GF-D8 (cell line): ENCODE results near the gene DIP2B.

Experiments
- DNase-seq: peaks from one replicate; lab custom pipeline; 2025; lab: John Stamatoyannopoulos, UW

Gene DIP2B

DNA sequence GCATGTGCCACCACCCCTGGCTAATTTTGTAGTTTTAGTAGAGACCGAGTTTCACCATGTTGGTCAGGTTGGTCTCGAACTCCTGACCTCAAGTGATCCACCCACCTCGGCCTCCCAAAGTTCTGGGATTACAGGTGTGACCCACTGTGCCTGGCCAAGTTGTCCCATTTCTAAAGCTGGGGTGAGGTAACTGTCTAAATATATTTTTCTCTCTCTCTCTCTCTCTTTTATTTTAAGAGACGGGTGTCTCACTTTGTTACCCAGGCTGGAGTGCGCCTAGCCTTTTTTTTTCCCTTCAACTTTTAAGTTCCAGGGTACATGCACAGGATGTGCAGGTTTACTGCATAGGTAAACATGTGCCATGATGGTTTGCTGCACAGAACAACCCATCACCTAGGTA is 267.7 kb downstream of the DIP2B start:
- DNase-seq, result no peak

DNA sequence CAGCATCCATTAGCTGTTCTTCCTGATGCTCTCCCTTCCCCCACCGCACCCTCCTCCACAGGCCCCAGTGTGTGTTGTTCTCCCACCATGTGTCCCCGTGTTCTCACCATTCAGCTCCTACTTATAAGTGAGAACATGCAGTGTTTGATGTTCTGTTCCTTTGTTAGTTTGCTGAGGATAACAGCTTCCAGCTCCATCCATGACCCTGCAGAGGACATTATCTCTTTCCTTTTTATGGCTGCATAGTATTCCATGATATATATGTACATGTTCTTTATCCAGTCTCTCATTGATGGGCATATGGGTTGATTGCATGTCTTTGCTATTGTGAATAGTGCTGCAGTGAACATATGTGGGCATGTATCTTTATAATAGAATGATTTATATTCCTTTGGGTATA is 268.1 kb downstream of the DIP2B start:
- no peak for DNase-seq

DNA sequence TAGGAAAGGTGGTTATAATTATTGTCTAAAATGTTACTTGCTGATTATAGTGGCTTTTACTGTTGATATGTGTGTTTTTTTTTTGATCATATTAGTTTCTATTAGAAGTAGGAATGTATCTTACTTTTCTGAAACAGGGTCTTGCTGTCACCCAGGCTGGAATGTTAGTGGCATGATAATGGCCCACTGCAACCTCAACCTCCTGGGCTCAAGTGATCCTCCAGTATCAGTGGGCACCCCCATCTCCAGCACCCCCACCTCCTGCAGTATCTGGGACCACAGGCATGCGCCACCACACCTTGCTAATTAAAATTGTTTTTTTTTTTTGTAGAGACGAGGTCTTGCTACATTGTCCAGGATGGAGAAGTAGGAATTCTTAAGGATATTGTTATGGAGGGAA is 270.5 kb downstream of the DIP2B start:
- DNase-seq, result no peak

DNA sequence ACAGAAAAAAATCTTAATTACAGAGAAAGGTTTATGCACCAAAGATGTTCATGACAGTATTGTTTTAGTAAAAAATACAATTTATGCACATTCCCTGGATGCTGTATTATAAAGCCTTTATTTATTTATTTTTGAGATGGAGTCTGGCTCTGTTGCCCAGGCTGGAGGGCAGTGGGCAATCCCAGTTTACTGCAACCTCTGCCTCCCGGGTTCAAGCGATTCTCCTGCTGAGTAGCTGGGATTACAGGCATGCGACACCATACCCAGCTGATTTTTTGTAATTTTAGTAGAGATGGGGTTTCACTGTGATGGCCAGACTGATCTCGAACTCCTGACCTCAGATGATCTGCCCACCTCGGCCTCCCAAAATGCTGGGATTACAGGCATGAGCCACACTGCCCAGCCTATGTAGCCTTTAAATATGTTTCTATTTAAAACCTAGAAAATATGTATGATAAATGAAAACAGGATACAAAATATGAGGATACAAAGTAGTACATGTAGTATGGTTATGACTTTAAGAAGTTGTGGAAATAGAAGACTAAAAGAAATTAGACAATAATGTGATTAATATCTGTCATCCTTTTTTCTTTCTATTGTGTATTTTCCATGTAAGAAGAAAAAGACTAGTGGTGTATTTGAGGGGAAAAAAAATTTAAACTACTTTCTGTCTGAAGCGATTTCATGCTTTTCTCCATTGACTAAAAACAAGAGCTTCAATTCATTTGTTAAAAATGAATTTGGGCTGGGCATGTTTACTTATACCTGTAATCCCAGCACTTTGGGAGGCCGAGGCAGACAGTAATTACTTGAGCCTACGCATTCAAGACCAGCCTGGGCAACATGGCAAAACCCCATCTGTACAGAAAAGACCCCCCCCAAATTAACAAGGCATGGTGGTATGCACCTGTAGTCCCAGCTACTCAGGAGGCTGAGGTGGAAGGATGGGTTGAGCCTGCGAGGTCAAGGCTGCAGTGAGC is 272.3 kb downstream of the DIP2B start:
- DNase-seq, result no peak

DNA sequence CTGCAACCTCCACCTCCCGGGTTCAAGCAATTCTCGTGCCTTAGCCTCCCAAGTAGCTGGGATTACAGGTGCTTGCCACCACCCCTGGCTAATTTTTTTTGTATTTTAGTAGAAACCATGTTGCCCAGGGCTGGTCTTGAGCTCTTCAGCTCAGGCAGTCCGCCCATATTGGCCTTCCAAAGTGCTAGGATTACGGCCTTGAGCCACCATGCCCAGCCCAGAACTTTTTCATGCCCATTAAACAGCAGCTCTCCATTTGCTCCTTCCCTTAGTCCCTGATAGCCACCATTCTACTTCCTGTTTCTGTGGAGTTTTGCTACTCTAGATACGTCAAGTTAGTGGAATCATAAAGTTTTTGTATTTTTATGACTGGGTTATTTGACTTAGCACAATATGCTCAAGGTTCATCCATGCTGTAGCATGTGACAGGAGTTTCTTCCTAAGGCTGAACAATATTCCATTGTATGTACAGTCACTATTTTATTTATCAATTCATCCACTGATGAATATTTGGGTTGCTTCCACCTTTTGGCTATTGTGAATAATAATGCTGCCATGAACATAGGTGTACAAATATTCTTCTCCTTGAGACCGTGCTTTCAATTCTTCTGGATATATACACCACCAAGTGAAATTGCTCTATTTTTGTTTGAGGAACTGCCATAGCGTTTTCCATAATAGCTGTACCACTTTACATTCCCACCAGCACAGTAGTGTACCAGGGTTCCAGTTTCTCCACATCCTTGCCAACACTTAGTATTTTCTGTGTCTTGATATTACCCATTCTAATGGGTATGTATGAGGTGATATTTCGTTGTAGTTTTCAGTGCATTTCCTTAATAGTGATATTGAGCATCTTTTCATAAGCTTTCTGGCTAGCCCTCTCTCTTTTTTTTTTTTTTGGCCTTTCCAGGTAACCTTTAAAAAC is 274.1 kb downstream of the DIP2B start:
- no peak for DNase-seq

DNA sequence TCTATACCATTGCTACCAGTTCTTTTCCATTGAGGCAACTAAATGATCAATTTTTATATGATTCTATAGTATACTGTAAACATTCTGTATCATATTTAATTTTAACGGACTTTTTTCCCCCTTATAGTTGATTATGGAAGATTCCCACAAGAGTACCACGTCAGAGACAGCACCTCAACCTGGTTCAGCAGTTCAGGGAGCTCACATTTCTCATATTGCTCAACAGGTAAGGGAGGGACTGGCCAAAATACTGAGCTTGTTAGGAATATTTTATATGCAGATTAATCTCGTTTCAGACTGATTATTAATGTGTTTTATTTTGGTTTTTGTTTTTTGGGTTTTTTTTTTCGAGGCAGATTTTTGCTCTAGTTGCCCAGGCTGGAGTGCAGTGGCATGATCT is 275.2 kb downstream of the DIP2B start:
- no peak for DNase-seq

DNA sequence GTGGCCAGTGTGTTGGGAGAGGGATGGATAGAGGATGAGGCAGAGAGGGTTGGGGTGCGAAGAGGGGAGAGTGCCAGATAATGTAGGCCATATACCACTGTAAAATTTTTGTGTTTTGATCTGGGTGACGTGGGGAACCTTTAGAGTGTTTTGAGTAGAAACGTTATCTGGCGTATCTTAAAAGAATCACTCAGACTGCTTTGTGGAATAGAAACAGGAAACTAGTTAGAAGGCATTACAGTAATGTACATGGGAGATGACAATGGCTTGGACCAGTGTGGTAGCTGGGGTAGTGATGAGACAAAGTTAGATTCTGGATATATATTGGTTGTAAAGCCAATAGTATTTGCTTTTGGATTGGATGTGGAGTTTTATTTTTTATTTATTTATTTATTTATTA is 279.7 kb downstream of the DIP2B start:
- no peak for DNase-seq

DNA sequence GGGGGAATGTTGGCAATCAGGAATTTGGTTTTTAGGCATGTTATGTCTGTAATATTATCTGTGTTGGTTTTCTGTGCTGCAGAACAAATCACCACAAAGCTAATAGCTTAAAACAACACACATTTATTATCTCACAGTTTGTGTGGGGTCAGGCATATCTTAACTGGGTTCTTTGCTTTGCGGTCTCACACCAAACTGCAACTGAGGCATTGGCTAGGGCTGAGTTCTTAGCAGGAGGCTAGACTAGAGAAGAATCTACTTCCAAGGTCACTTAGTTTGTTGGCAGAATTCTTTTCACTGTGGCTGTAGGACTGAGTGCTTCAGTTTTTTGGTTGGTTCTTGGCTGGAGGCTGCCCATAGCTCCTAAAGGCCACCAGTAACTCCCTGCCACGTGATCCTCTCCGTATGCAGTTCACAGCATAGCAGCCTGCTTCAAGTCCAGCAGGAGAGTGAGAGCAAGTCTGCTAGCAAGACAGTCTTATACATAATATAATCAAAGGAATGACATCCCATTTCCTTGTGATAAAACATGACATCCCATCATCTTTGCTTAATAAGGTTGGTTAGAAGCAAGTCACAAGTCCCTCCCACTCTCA is 280.7 kb downstream of the DIP2B start:
- no peak for DNase-seq

DNA sequence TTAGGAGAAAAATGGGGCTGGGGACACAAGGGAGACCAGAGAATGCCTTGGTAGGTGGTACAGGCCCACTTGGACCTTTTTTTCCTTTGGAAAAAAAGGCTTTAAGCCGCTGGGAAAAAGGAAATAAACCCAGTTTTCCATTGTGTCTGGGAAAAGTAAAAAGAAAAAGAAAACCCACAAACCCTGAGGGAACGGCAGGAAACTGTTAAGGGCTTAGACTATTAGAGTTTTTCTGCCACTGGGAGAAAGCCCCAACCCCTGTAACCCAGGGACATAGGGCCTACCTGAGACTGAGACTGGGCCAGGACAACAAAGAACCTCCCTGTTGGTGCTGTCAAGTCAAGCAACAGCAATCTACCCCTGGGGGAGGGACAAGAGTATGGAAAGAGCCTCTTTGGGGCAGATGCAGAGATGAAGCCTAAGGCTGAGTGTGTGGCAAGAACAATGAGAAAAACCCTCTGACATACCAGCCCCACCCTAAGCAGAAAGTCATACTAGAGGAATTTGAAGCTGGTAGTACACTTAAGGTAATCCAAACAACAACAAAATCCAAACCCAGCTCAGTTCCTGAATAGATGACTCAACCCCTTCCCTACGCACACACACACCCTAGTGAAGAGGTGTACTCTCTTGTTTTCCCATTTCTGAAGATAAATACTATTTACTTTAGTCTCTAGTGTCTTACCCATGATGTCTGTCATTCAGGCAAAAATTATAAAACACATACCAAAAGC is 281.9 kb downstream of the DIP2B start:
- no peak for DNase-seq

DNA sequence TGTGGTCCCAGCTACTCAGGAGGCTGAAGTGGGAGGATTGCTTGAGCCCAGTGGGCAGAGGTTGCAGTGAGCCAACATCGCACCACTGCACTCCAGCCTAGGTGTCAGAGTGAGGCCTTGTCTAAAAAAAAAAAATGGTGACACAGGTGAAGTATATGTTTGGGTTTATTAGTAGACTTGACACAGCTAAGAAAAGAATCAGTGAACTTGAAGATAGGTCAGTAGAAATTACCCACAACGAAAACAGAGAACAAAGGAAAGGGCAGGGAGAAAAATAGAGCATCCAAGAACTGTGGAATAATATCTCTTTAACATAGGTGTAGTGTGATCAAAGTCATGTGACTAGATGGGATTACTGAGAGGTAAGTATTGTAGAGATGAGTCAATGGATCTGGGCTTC is 282.8 kb downstream of the DIP2B start:
- no peak for DNase-seq

DNA sequence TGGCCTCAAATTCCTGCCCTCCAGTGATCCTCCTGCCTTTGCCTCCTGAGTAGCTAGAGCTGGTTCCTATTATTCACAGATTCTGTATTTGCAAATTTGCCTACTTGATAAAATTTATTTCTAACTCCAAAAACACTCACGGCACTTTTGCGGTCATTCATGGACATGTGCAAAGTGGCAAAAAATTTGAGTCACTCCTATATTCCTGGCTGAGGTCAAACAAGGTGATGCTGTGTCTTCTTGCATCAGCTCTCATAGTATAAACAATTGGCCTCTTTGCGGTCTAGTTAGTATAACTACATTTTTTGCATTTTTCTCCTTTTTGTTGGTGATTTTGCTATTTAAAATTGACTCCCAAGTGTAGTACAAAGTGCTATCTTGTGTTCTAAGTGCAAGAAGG is 283.8 kb downstream of the DIP2B start:
- DNase-seq, result no peak

DNA sequence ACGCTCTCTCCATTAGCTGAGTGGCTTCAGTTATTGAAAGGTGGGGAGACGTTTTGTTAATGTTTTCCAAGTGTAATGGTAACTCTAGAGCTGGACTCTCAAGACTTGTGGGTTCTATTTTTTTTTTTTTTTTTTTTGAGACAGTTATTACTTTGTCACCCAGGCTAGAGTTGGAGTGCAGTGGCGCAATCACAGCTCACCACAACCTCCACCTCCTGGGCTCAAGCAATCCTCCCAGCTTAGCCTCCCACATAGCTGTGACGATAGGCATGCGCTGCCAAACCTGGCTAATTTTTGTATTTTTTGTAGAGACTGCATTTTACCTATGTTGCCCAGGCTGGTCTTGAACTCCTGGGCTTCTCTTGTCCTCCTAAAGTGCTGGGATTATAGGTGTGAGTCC is 285.3 kb downstream of the DIP2B start:
- DNase-seq, result no peak
